Measurements from ENCODE around the gene TRMT1. TPM values are rescaled to one million over a fixed set of nuclear protein-coding genes. Genes with fewer than 3 reads are reported as not detected.

Gene TRMT1
- total RNA-seq, 4 donors from 2014 or later, result 27.1 to 71.8 (median 28.3) TPM

GRCh38 chr19:13128583-13128982, 12.0 kb upstream of the TRMT1 start:
- Histone ChIP-seq H3K27me3 (no peaks in the 10 kb centered on the region), H3K4me3 (no peak overlapping the region), H3K4me1 (no peaks in the 10 kb centered on the region), H3K9me3 (no peaks in the 10 kb centered on the region), H3K27ac (no peak overlapping the region), H3K36me3 (peaks cover 0 to 7% (median 0%) of the 10 kb centered on the region in 3 donors)
- DNase-seq, result no peak
- TF ChIP-seq POLR2A (IDR thresholded peaks at IDR 0.05) (no peak), CTCF (IDR thresholded peaks at IDR 0.05) (no peak)

- DNase-seq, result no peak
- H3K9me3 ChIP-seq, result no peaks in the 10 kb centered on the region
- H3K4me3 ChIP-seq, result no peak overlapping the region
- no peaks in the 10 kb centered on the region for H3K27me3 ChIP-seq
- H3K27ac ChIP-seq, result no peak overlapping the region
- peaks cover 0 to 7% (median 0%) of the 10 kb centered on the region in 3 donors for H3K36me3 ChIP-seq
- H3K4me1 ChIP-seq, result no peaks in the 10 kb centered on the region
- TF ChIP-seq CTCF (IDR thresholded peaks at IDR 0.05) (no peak), POLR2A (IDR thresholded peaks at IDR 0.05) (no peak)
Observed at GRCh38 chr19:13127811-13128575, 11.5 kb upstream of the TRMT1 start.

GRCh38 chr19:13127051-13127450, 10.5 kb upstream of the TRMT1 start:
- Histone ChIP-seq H3K27me3 (no peaks in the 10 kb centered on the region), H3K4me1 (peaks cover 0 to 6% (median 0%) of the 10 kb centered on the region in 4 donors)
- DNase-seq, result no peak

GRCh38 chr19:13122980-13123957, 6.7 kb upstream of the TRMT1 start:
- TF ChIP-seq CTCF (IDR thresholded peaks at IDR 0.05) (no peak), POLR2A (IDR thresholded peaks at IDR 0.05) (no peak)
- no peaks in the 10 kb centered on the region for H3K27me3 ChIP-seq
- H3K4me1 ChIP-seq, result peaks cover 0 to 28% (median 9%) of the 10 kb centered on the region in 4 donors
- DNase-seq, result no peak
- no peaks in the 10 kb centered on the region for H3K9me3 ChIP-seq
- H3K36me3 ChIP-seq, result peaks cover 0 to 7% (median 0%) of the 10 kb centered on the region in 3 donors
- no peak overlapping the region for H3K4me3 ChIP-seq
- H3K27ac ChIP-seq, result no peak overlapping the region

More at GRCh38 chr19:13127051-13127450, 10.5 kb upstream of the TRMT1 start:
- Histone ChIP-seq H3K27ac (no peak overlapping the region), H3K36me3 (peaks cover 0 to 7% (median 0%) of the 10 kb centered on the region in 3 donors), H3K9me3 (no peaks in the 10 kb centered on the region), H3K4me3 (no peak overlapping the region)
- TF ChIP-seq CTCF (IDR thresholded peaks at IDR 0.05), result no peak
- TF ChIP-seq POLR2A (IDR thresholded peaks at IDR 0.05), result no peak

- Histone ChIP-seq H3K27me3 (no peaks in the 10 kb centered on the region), H3K27ac (no peak overlapping the region), H3K4me1 (peaks cover 0 to 28% (median 9%) of the 10 kb centered on the region in 4 donors), H3K36me3 (peaks cover 0 to 7% (median 0%) of the 10 kb centered on the region in 3 donors), H3K4me3 (no peak overlapping the region), H3K9me3 (no peaks in the 10 kb centered on the region)
- no peak for DNase-seq
- no peak for TF ChIP-seq CTCF (IDR thresholded peaks at IDR 0.05)
- TF ChIP-seq POLR2A (IDR thresholded peaks at IDR 0.05), result no peak
Observed at GRCh38 chr19:13122275-13122878, 5.8 kb upstream of the TRMT1 start.

Measured in Peyer's patch (tissue), 4 donors.